HepG2 (cell line): Measurements from ENCODE around the gene MREG. TPM values are rescaled to one million over a fixed set of nuclear protein-coding genes. Genes with fewer than 3 reads are reported as not detected.

Source experiments
- ATAC-seq: fragments of 200-7000 bp; cut with Tn5 transposase; 3 replicates; pipeline ENCODE4 v1.9.1; 2020; ENCODE audit warnings: mild to moderate bottlenecking, moderate library complexity
- BruUV-seq: library from RNA; stranded (reverse); fragments of 400-500 nt; replicated peaks from 2 replicates; lab custom pipeline; 2021; lab: Mats Ljungman, UMichigan
- CTCF ChIA-PET: fragments of 300-600 bp; formaldehyde crosslinking; extraction: SDS; loops from one replicate; lab custom pipeline; 2021; ENCODE audit warnings: low total read pairs, inconsistent platforms, low intra/inter-chr PET ratio; lab: Yijun Ruan, JAX
- POLR2A ChIA-PET: fragments of 350-600 bp; sonication (Branson Sonifier 250); formaldehyde crosslinking; loops from one replicate; lab custom pipeline; 2020; ENCODE audit warnings: antibody characterized with exemption, inconsistent platforms; lab: Yijun Ruan, JAX
- DNase-seq: peaks from one replicate; pipeline ENCODE4 v3.0.0-alpha.2; 2015; ENCODE audit warnings: low spot score
- FAIRE-seq: peaks from 3 replicates; lab custom pipeline; 2011; peaks lifted over from hg19 to GRCh38; lab: Jason Lieb, UNC
- H2AFZ ChIP-seq: one replicate; pipeline ENCODE4 v1.6.1; 2011; ENCODE audit warnings: low read length, inconsistent platforms
- H3K27ac ChIP-seq: fragments of 300-600 bp; 3 replicates; pipeline ENCODE4 v1.8.0; 2011; ENCODE audit warnings: mixed run types, mild to moderate bottlenecking, mixed read lengths, low read length, inconsistent platforms; ENCODE audit not compliant: insufficient read depth; ENCODE audit errors: extremely low read length
- H3K27me3 ChIP-seq, 2 experiments: fragments of 200-600 bp in 1 of 2; 2 replicates in 1 of 2; 3 replicates in 1 of 2; pipeline versions ENCODE4 v1.6.0 to v1.8.0; 2011; ENCODE audit warnings: low read length in 2 of 2, mild to moderate bottlenecking in 2 of 2, moderate library complexity in 2 of 2, inconsistent platforms in 1 of 2; ENCODE audit not compliant: insufficient read depth in 2 of 2, control insufficient read depth in 1 of 2
- H3K36me3 ChIP-seq, 2 experiments: fragments of 200-600 bp in 1 of 2; replicated peaks in 1 of 2; 2 replicates in 1 of 2; 3 replicates in 1 of 2; pipeline versions ENCODE4 v1.5.1 to v1.8.0; 2011; ENCODE audit warnings: low read length in 2 of 2, inconsistent platforms in 1 of 2; ENCODE audit not compliant: insufficient read depth in 2 of 2, control insufficient read depth in 1 of 2
- H3K4me1 ChIP-seq: 2 replicates; pipeline ENCODE4 v1.5.1; 2012; ENCODE audit warnings: low read length, inconsistent platforms; ENCODE audit not compliant: insufficient read depth
- H3K4me2 ChIP-seq: 2 replicates; pipeline ENCODE4 v1.6.0; 2011; ENCODE audit warnings: low read depth, low read length, inconsistent platforms
- H3K4me3 ChIP-seq, 3 experiments: fragments of 200-600 bp in 1 of 3; sonication (generic), shearing (Covaris generic) in 1 of 3; replicated peaks in 1 of 3; 2 replicates each; pipeline ENCODE4 v1.5.1; 2011 to 2016; ENCODE audit warnings: low read length in 3 of 3, inconsistent platforms in 2 of 3, low read depth in 2 of 3, mild to moderate bottlenecking in 2 of 3, control low read depth in 1 of 3, mixed read lengths in 1 of 3; ENCODE audit not compliant: insufficient read depth in 1 of 3
- H3K79me2 ChIP-seq: one replicate; pipeline ENCODE4 v1.6.1; 2011; ENCODE audit warnings: low read length, inconsistent platforms; ENCODE audit not compliant: insufficient read depth
- H3K9ac ChIP-seq: 2 replicates; pipeline ENCODE4 v1.6.0; 2011; ENCODE audit warnings: mild to moderate bottlenecking, low read depth, low read length, inconsistent platforms; ENCODE audit not compliant: insufficient read depth
- H3K9me3 ChIP-seq: 2 replicates; pipeline ENCODE4 v1.5.1; 2012; ENCODE audit warnings: mild to moderate bottlenecking, low read length
- H4K20me1 ChIP-seq: 2 replicates; pipeline ENCODE4 v1.6.0; 2011; ENCODE audit warnings: inconsistent platforms, mild to moderate bottlenecking, low read length, moderate library complexity; ENCODE audit not compliant: insufficient read depth
- EED ChIP-seq: sonication (generic); formaldehyde crosslinking; IDR thresholded peaks from 2 replicates; pipeline ENCODE4 v1.5.0; 2020; ENCODE audit warnings: mild to moderate bottlenecking, missing genetic modification reagents
- PHF20 ChIP-seq: sonication (generic); formaldehyde crosslinking; IDR thresholded peaks from 2 replicates; pipeline ENCODE4 v1.5.0; 2020; ENCODE audit warnings: mild to moderate bottlenecking, missing genetic modification reagents
- POLR2AphosphoS2 ChIP-seq: IDR thresholded peaks from 2 replicates; pipeline ENCODE4 v1.6.1; 2011; ENCODE audit warnings: low read depth, low read length, improper control_type of control experiment
- YEATS4 ChIP-seq: sonication (generic); formaldehyde crosslinking; IDR thresholded peaks from 2 replicates; pipeline ENCODE4 v1.4.0; 2020; ENCODE audit warnings: missing genetic modification reagents, borderline replicate concordance
- ZSCAN20 ChIP-seq: sonication (generic); formaldehyde crosslinking; IDR thresholded peaks from 2 replicates; pipeline ENCODE4 v1.4.0; 2020; ENCODE audit warnings: missing genetic modification reagents, mild to moderate bottlenecking, borderline replicate concordance
- ZSCAN29 ChIP-seq: sonication (generic); formaldehyde crosslinking; conservative IDR thresholded peaks from 2 replicates; pipeline ENCODE4 v1.4.0; 2020; ENCODE audit warnings: mild to moderate bottlenecking, missing genetic modification reagents
- WGBS: methylation state at CpG from one replicate; pipeline ENCODE4 v1.1.6; 2017; ENCODE audit warnings: low lambda C conversion rate; 5-methylcytosine and 5-hydroxymethylcytosine counted together
- in situ Hi-C: cut with HindIII; loops from 2 replicates; pipeline ENCODE4 v1.10.0; 2017; ENCODE audit warnings: low pct_unique_long_range_greater_than_20kb; ENCODE audit not compliant: extremely low pct_ligation_motif_present
- intact Hi-C: fragments of 100-400 bp; cut with micrococcal nuclease; formaldehyde crosslinking; loops from one replicate; pipeline ENCODE4 v1.10.0; 2022; ENCODE audit not compliant: unreplicated experiment
- polyA plus RNA-seq, 8 experiments: library from polyadenylated mRNA; depleted of rRNA in 3 of 8; stranded (reverse) in 7 of 8; unstranded in 1 of 8; fragments of >200 nt; fragmentation: Illumina TruSeq in 4 of 8; extraction: Trizol in 4 of 8; gene quantifications; 2 replicates each; pipeline versions ENCODE4 v1.2.1 to v1.2.3, GENCODE V29; 2011 to 2016; ENCODE audit warnings: low read depth in 4 of 8, missing spikeins in 1 of 8, mixed read lengths in 1 of 8; ENCODE audit not compliant: insufficient read depth in 1 of 8
- total RNA-seq, 5 experiments: library from RNA; depleted of rRNA; stranded (reverse); fragments of >200 nt; fragmentation: Illumina TruSeq; extraction: Trizol; gene quantifications; 2 replicates each; pipeline ENCODE4 v1.2.3, GENCODE V29; 2016; ENCODE audit warnings: low read depth in 1 of 5
- TF ChIP-seq, protein P1 (sequence below): sonication (generic); formaldehyde crosslinking; IDR thresholded peaks from 2 replicates; pipeline ENCODE4 v1.4.0; 2020; ENCODE audit warnings: mild to moderate bottlenecking, missing genetic modification reagents
- TF ChIP-seq, protein P2 (sequence below): IDR thresholded peaks from 2 replicates; pipeline ENCODE4 v1.6.1; 2018; ENCODE audit warnings: missing genetic modification reagents

Gene MREG
- total and polyA plus RNA-seq, 2 of the 13 experiments (the other 11 are each of a cell fraction or from before 2014, with no cell fraction given): 7.5 to 23.3 TPM

DNA sequence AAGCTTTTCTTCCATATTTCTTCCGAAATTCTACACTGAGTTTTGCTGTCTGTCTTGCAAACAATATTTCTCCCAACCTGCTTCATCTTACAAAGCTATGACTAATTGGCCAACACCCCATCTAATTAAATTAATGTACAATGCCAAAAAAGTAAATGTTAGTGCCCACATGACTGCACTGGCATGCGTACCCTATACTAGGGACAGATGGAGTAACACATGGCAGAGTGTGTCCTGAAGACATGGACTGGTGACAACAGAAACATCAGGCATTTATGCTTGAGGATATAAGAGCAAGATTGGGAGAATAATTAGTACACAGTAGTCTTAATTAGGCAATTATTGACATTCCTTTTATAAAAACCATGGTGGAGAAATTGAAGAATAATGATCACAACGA is 66.8 kb downstream of the MREG start:
- no peak for ATAC-seq
- no peak for FAIRE-seq
- intact Hi-C loops: no loop called here
- Histone ChIP-seq H3K27ac (no peak overlapping the region), H3K27me3 (no peaks in the 10 kb centered on the region)
- POLR2A ChIA-PET: no interaction called here
- TF ChIP-seq ZSCAN29 (CRISPR knock-in tag): no peak
- no peak for TF ChIP-seq EED
- TF ChIP-seq, protein P1, sequence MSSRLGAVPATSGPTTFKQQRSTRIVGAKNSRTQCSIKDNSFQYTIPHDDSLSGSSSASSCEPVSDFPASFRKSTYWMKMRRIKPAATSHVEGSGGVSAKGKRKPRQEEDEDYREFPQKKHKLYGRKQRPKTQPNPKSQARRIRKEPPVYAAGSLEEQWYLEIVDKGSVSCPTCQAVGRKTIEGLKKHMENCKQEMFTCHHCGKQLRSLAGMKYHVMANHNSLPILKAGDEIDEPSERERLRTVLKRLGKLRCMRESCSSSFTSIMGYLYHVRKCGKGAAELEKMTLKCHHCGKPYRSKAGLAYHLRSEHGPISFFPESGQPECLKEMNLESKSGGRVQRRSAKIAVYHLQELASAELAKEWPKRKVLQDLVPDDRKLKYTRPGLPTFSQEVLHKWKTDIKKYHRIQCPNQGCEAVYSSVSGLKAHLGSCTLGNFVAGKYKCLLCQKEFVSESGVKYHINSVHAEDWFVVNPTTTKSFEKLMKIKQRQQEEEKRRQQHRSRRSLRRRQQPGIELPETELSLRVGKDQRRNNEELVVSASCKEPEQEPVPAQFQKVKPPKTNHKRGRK (CRISPR knock-in tag): no peak
- TF ChIP-seq, protein P2, sequence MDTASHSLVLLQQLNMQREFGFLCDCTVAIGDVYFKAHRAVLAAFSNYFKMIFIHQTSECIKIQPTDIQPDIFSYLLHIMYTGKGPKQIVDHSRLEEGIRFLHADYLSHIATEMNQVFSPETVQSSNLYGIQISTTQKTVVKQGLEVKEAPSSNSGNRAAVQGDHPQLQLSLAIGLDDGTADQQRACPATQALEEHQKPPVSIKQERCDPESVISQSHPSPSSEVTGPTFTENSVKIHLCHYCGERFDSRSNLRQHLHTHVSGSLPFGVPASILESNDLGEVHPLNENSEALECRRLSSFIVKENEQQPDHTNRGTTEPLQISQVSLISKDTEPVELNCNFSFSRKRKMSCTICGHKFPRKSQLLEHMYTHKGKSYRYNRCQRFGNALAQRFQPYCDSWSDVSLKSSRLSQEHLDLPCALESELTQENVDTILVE (CRISPR knock-in tag): no peak
- no peak for TF ChIP-seq PHF20 (CRISPR knock-in tag)
- TF ChIP-seq ZSCAN20 (CRISPR knock-in tag): no peak
- TF ChIP-seq YEATS4 (CRISPR knock-in tag): no peak
- TF ChIP-seq POLR2AphosphoS2: no peak
- TF ChIP-seq, all 625 proteins: peak for 0
- CTCF ChIA-PET: no interaction called here
- in situ Hi-C loops: loop anchor here (25.0 kb wide), 3 partner anchors 984 to 2009 kb away; partner anchors contain the start of gene BARD1
- Histone ChIP-seq H3K9ac (no peak overlapping the region), H3K9me3 (no peaks in the 10 kb centered on the region), H3K79me2 (no peaks in the 10 kb centered on the region), H3K4me3 (no peak overlapping the region), H3K36me3 (peaks cover 11 to 37% of the 10 kb centered on the region in 2 experiments), H3K4me2 (no peak overlapping the region), H3K4me1 (peaks cover 8% of the 10 kb centered on the region), H2AFZ (no peak overlapping the region), H4K20me1 (no peaks in the 10 kb centered on the region)
- BruUV-seq: no TSS peak
- WGBS: 93% methylated on average over 3 of the region's 3 CpGs
- DNase-seq: no peak
